ENCODE results near the gene RBBP6. TPM values are rescaled to one million over a fixed set of nuclear protein-coding genes. Genes with fewer than 3 reads are reported as not detected.

The RBBP6 gene
- total RNA-seq, 1 donor = 30.7 TPM

- no peak overlapping the region for H3K4me3 ChIP-seq (ENCODE audit: low read depth, low read length)
- DNase-seq (ENCODE audit: low read depth) = peak; percentile 78
- TF ChIP-seq, protein P1, sequence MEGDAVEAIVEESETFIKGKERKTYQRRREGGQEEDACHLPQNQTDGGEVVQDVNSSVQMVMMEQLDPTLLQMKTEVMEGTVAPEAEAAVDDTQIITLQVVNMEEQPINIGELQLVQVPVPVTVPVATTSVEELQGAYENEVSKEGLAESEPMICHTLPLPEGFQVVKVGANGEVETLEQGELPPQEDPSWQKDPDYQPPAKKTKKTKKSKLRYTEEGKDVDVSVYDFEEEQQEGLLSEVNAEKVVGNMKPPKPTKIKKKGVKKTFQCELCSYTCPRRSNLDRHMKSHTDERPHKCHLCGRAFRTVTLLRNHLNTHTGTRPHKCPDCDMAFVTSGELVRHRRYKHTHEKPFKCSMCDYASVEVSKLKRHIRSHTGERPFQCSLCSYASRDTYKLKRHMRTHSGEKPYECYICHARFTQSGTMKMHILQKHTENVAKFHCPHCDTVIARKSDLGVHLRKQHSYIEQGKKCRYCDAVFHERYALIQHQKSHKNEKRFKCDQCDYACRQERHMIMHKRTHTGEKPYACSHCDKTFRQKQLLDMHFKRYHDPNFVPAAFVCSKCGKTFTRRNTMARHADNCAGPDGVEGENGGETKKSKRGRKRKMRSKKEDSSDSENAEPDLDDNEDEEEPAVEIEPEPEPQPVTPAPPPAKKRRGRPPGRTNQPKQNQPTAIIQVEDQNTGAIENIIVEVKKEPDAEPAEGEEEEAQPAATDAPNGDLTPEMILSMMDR (IDR thresholded peaks at IDR 0.05; ENCODE audit: insufficient read depth, low read length) = peak; percentile 68
Observed at GRCh38 chr16:24504472-24505345, 34.7 kb upstream of the RBBP6 start.

- TF ChIP-seq, protein P1 (IDR thresholded peaks at IDR 0.05; ENCODE audit: insufficient read depth, low read length) = no peak
- DNase-seq (ENCODE audit: low read depth) = no peak
- no peak overlapping the region for H3K4me3 ChIP-seq (ENCODE audit: low read depth, low read length)
Observed at GRCh38 chr16:24505959-24506358, 33.4 kb upstream of the RBBP6 start.

GRCh38 chr16:24507959-24508480 lies 31.3 kb upstream of the RBBP6 start:
- no peak for DNase-seq (ENCODE audit: low read depth)
- TF ChIP-seq, protein P1 (IDR thresholded peaks at IDR 0.05; ENCODE audit: insufficient read depth, low read length) = no peak
- H3K4me3 ChIP-seq (ENCODE audit: low read depth, low read length) = no peak overlapping the region

GRCh38 chr16:24508614-24509013 lies 30.8 kb upstream of the RBBP6 start:
- no peak overlapping the region for H3K4me3 ChIP-seq (ENCODE audit: low read depth, low read length)
- TF ChIP-seq, protein P1 (IDR thresholded peaks at IDR 0.05; ENCODE audit: insufficient read depth, low read length) = no peak
- DNase-seq (ENCODE audit: low read depth) = peak; percentile 76

GRCh38 chr16:24509536-24509935 lies 29.8 kb upstream of the RBBP6 start:
- H3K4me3 ChIP-seq (ENCODE audit: low read depth, low read length) = no peak overlapping the region
- TF ChIP-seq, protein P1 (IDR thresholded peaks at IDR 0.05; ENCODE audit: insufficient read depth, low read length) = no peak
- DNase-seq (ENCODE audit: low read depth) = no peak

GRCh38 chr16:24511174-24511573 lies 28.2 kb upstream of the RBBP6 start:
- DNase-seq (ENCODE audit: low read depth) = no peak
- H3K4me3 ChIP-seq (ENCODE audit: low read depth, low read length) = no peak overlapping the region
- TF ChIP-seq, protein P1 (IDR thresholded peaks at IDR 0.05; ENCODE audit: insufficient read depth, low read length) = no peak
